PC-9 (cell line): ENCODE results near the gene SART3.

Experiments used
- EZH2 ChIP-seq: fragments of 200-600 bp; sonication (generic); IDR thresholded peaks from 2 replicates; pipeline ENCODE4 v1.8.0; 2017; ENCODE audit warnings: antibody characterized with exemption, low read depth
- TF ChIP-seq, protein P1 (sequence below): fragments of 200-600 bp; sonication (generic); conservative IDR thresholded peaks from 2 replicates; pipeline ENCODE4 v1.6.1; 2017; ENCODE audit warnings: mixed run types, antibody characterized with exemption, mild to moderate bottlenecking, moderate library complexity

DNA sequence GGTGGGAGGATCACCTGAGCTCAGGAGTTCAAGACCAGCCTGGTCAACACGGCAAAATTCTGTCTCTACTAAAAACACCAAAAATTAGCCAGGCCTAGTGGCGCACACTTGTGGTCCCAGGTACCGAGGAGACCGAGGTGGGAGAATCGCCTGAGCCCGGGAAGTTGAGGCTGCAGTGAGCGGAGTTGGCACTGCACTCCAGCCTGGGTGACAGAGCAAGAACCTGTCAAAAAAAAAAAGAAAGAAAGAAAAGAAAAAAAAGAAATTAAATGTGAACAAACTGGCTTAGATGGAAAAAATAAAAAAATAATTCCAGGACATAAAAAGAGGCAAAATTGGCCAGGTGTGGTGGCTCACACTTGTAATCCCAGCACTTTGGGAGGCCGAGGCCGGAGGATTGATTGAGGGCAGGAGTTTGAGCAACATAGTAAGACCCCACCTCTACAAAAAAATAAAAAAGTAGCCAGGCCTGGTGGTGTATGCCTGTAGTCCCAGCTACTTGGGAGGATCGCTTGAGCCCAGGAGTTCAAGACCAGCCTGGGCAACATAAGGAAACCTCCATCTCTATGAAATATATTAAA is 33.4 kb upstream of the SART3 start:
- TF ChIP-seq, protein P1, sequence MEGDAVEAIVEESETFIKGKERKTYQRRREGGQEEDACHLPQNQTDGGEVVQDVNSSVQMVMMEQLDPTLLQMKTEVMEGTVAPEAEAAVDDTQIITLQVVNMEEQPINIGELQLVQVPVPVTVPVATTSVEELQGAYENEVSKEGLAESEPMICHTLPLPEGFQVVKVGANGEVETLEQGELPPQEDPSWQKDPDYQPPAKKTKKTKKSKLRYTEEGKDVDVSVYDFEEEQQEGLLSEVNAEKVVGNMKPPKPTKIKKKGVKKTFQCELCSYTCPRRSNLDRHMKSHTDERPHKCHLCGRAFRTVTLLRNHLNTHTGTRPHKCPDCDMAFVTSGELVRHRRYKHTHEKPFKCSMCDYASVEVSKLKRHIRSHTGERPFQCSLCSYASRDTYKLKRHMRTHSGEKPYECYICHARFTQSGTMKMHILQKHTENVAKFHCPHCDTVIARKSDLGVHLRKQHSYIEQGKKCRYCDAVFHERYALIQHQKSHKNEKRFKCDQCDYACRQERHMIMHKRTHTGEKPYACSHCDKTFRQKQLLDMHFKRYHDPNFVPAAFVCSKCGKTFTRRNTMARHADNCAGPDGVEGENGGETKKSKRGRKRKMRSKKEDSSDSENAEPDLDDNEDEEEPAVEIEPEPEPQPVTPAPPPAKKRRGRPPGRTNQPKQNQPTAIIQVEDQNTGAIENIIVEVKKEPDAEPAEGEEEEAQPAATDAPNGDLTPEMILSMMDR = no peak
- TF ChIP-seq EZH2 = no peak
